Natural killer cell (primary cell): ENCODE results near the gene VPS45. TPM values are rescaled to one million over a fixed set of nuclear protein-coding genes. Genes with fewer than 3 reads are reported as not detected.

Experiments
- ATAC-seq, 3 donors: fragments of 150-1000 bp in 2 of 3; fragments of 200-7000 bp in 1 of 3; cut with Tn5 transposase; 1 replicate in 1 of 3; 2 replicates in 2 of 3; pipeline ENCODE4 v1.10.0; 2021; ENCODE audit warnings: mild to moderate bottlenecking in 2 of 3, moderate library complexity in 2 of 3
- DNase-seq, 2 donors: peaks; one replicate each; pipeline versions ENCODE4 v3.0.0 to v3.0.0-alpha.2; 2013 to 2021; ENCODE audit warnings: mixed read lengths in 1 of 2
- H3K27ac ChIP-seq: one replicate; pipeline ENCODE4 v1.5.1; 2013; ENCODE audit warnings: mild to moderate bottlenecking, low read length
- H3K27me3 ChIP-seq: one replicate; pipeline ENCODE4 v1.6.1; 2013; ENCODE audit warnings: low read length; ENCODE audit not compliant: control insufficient read depth, insufficient read depth
- H3K36me3 ChIP-seq: one replicate; pipeline ENCODE4 v1.6.1; 2013; ENCODE audit warnings: low read length; ENCODE audit not compliant: control insufficient read depth, insufficient read depth
- H3K4me1 ChIP-seq: one replicate; pipeline ENCODE4 v1.6.1; 2013; ENCODE audit warnings: low read length; ENCODE audit not compliant: control insufficient read depth, insufficient read depth
- H3K4me3 ChIP-seq: one replicate; pipeline ENCODE4 v1.5.1; 2013; ENCODE audit warnings: low read length
- H3K9me3 ChIP-seq: one replicate; pipeline ENCODE4 v1.6.1; 2013; ENCODE audit warnings: low read length; ENCODE audit not compliant: control insufficient read depth, insufficient read depth
- H3K27ac Mint-ChIP-seq, 2 donors: one replicate each; pipeline ENCODE4 v1.8.0; 2022; ENCODE audit warnings: mild to moderate bottlenecking in 2 of 2, mixed read lengths in 2 of 2, moderate library complexity in 1 of 2
- H3K27me3 Mint-ChIP-seq, 2 donors: one replicate each; pipeline ENCODE4 v1.8.0; 2022; ENCODE audit warnings: low read depth in 2 of 2, mixed read lengths in 2 of 2
- H3K36me3 Mint-ChIP-seq: one replicate; pipeline ENCODE4 v1.8.0; 2022; ENCODE audit warnings: mixed read lengths
- H3K4me1 Mint-ChIP-seq, 2 donors: one replicate each; pipeline ENCODE4 v1.8.0; 2022; ENCODE audit warnings: mixed read lengths in 2 of 2
- H3K4me3 Mint-ChIP-seq: one replicate; pipeline ENCODE4 v1.8.0; 2022; ENCODE audit warnings: mild to moderate bottlenecking, moderate library complexity, mixed read lengths
- H3K9me3 Mint-ChIP-seq, 2 donors: one replicate each; pipeline ENCODE4 v1.8.0; 2022; ENCODE audit warnings: mixed read lengths in 2 of 2
- CTCF ChIP-seq: fragments of 200-600 bp; IDR thresholded peaks from one replicate; pipeline ENCODE4 v1.8.0; 2022; ENCODE audit warnings: antibody characterized with exemption
- WGBS: methylation state at CpG from one replicate; pipeline ENCODE4 v1.1.7; 2013; ENCODE audit warnings: missing lambda C conversion rate; ENCODE audit not compliant: insufficient coverage; 5-methylcytosine and 5-hydroxymethylcytosine counted together
- intact Hi-C: fragments of 100-400 bp; cut with micrococcal nuclease; formaldehyde crosslinking; loops from one replicate; pipeline ENCODE4 v1.14.2; 2022
- total RNA-seq, 4 donors: library from RNA; stranded (reverse); fragments of 120-200 nt in 1 of 4; gene quantifications; one replicate each; pipeline versions ENCODE4 v1.2.3 to v1.2.4, GENCODE V29; 2013 to 2022

Gene VPS45
- total RNA-seq, 3 donors from 2014 or later (not counting 1 experiment from before 2014, with no cell fraction given): 28.8 to 41.1 (median 33.0) TPM

DNA sequence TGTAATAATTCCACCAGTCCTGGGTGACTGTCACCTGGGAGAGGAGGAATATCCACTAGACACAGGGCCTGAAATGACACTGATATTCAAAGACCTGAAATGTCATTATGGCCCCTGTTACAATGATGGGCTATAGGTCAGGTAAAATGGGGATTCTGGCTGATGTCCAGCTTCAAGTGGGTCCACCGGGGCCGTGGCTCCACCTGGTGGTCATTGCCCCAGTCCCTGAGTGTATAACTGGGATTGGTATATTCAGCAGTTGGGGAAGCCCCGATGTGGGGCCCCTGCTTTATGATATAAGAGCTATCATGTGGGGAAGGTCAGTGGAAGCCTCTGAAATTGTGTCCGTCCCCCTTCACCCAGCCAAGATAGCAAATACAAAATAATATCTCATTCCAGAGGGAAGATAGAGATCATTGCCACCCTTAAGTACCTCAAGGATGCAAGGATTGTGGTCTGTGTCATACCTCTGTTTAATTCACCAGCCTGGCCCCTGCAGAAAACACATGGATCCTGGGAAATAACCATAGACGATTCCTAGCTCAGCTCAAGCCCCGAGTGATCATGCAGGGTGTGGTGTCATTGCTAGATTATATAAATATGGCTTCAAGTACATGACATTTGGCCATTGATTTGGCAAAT lies 101.5 kb downstream of the VPS45 start:
- Histone ChIP-seq H3K9me3 (no peaks in the 10 kb centered on the region), H3K27ac (no peak overlapping the region), H3K27me3 (no peaks in the 10 kb centered on the region), H3K4me3 (no peak overlapping the region), H3K36me3 (no peaks in the 10 kb centered on the region), H3K4me1 (peaks cover 14% of the 10 kb centered on the region)
- intact Hi-C loops: loop anchor here (1.0 kb wide), 3 partner anchors 96 to 207 kb away; partner anchors contain the start of gene VPS45
- peaks cover 0 to 2% of the 10 kb centered on the region in 2 donors for H3K27me3 Mint-ChIP-seq
- DNase-seq (peak; percentile 61 to 71), ATAC-seq (peak; percentile 68 to 84 (median 77))
- H3K4me1 Mint-ChIP-seq: no peaks in the 10 kb centered on the region
- no peaks in the 10 kb centered on the region for H3K36me3 Mint-ChIP-seq
- no peak overlapping the region for H3K4me3 Mint-ChIP-seq
- peak; percentile 55 for TF ChIP-seq CTCF
- H3K9me3 Mint-ChIP-seq: no peaks in the 10 kb centered on the region
- 31% methylated on average over 5 of the region's 6 CpGs for WGBS
- H3K27ac Mint-ChIP-seq: no peak overlapping the region

DNA sequence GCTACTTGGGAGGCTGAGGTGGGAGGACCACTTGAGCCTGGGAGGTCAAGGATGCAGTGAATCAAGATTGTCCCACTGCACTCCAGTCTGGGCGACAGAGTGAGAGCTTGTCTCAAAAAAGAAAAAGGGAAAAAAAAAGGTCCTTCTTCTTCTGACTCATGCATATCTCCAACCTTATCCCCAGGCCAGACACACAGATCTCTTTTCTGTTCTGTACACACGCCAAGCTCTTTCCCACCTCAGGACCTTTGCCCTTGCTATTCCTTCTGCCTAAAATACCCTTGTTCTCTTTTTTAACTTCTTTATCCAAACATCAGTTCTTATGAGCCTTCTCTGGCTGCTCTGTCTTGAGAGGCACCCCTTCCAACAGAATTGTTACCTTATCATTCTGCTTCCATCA lies 104.2 kb downstream of the VPS45 start:
- intact Hi-C loops: no loop called here
- H3K27ac Mint-ChIP-seq: no peak overlapping the region
- no peak overlapping the region for H3K4me3 ChIP-seq
- H3K27me3 Mint-ChIP-seq: peaks cover 0 to 1% of the 10 kb centered on the region in 2 donors
- H3K9me3 Mint-ChIP-seq: no peaks in the 10 kb centered on the region
- no peak for TF ChIP-seq CTCF
- no peaks in the 10 kb centered on the region for H3K36me3 ChIP-seq
- no peaks in the 10 kb centered on the region for H3K36me3 Mint-ChIP-seq
- no peaks in the 10 kb centered on the region for H3K27me3 ChIP-seq
- WGBS: 91% methylated on average over 2 of the region's 2 CpGs
- H3K4me3 Mint-ChIP-seq: no peak overlapping the region
- no peaks in the 10 kb centered on the region for H3K4me1 Mint-ChIP-seq
- ATAC-seq (no peak), DNase-seq (no peak)
- H3K27ac ChIP-seq: no peak overlapping the region
- H3K4me1 ChIP-seq: peaks cover 4% of the 10 kb centered on the region
- no peaks in the 10 kb centered on the region for H3K9me3 ChIP-seq

DNA sequence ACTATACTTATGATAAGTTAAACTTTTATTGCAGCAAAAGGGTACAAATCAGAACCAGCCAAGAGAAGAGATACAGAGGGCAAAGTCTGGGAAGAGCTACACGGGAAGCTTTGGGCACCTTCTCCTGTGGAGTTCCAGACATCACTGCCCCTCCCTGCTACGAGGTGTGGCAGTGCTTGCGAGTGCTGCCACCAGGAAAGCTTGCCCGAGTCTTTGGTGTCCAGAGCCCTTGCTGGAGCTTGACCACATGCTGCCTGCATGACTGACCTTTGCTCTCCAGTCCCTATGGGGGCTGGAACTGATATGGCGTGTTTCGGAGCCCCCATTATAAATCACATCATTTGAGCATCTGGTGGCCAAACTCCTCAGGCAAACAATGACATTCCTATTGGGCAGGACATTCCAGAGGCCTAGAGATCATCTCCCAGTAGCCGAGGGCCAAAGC lies 105.6 kb downstream of the VPS45 start:
- no peak for DNase-seq
- intact Hi-C loops: no loop called here
- no peak for TF ChIP-seq CTCF
- no peak for ATAC-seq
- no peaks in the 10 kb centered on the region for H3K9me3 ChIP-seq
- Mint-ChIP-seq H3K9me3 (no peaks in the 10 kb centered on the region), H3K27me3 (no peaks in the 10 kb centered on the region), H3K4me1 (no peaks in the 10 kb centered on the region), H3K27ac (no peak overlapping the region), H3K36me3 (no peaks in the 10 kb centered on the region), H3K4me3 (no peak overlapping the region)
- H3K4me1 ChIP-seq: peaks cover 4% of the 10 kb centered on the region
- H3K27me3 ChIP-seq: no peaks in the 10 kb centered on the region
- H3K27ac ChIP-seq: no peak overlapping the region
- H3K36me3 ChIP-seq: no peaks in the 10 kb centered on the region
- H3K4me3 ChIP-seq: no peak overlapping the region
- 92% methylated on average over 7 of the region's 7 CpGs for WGBS

GRCh38 chr1:150176593-150176992 lies 109.0 kb downstream of the VPS45 start:
- no peaks in the 10 kb centered on the region for H3K4me1 ChIP-seq
- DNase-seq (no peak), ATAC-seq (no peak)
- H3K27me3 ChIP-seq: no peaks in the 10 kb centered on the region
- no peak overlapping the region for H3K27ac ChIP-seq
- no peaks in the 10 kb centered on the region for H3K36me3 Mint-ChIP-seq
- H3K9me3 Mint-ChIP-seq: no peaks in the 10 kb centered on the region
- no peak overlapping the region for H3K27ac Mint-ChIP-seq
- no peaks in the 10 kb centered on the region for H3K9me3 ChIP-seq
- no peaks in the 10 kb centered on the region for H3K36me3 ChIP-seq
- 93% methylated on average over 3 of the region's 3 CpGs for WGBS
- intact Hi-C loops: no loop called here
- H3K4me3 Mint-ChIP-seq: no peak overlapping the region
- no peak overlapping the region for H3K4me3 ChIP-seq
- TF ChIP-seq CTCF: no peak
- H3K27me3 Mint-ChIP-seq: no peaks in the 10 kb centered on the region
- H3K4me1 Mint-ChIP-seq: no peaks in the 10 kb centered on the region
